GM18907 (cell line): ENCODE measurements around the gene SRGAP3.
"Not testable (repeated sequence)": the region's sequence is repeated elsewhere in the genome, so short reads cannot be mapped to it uniquely, and the experiment has no call there.

Source experiments
- ATAC-seq: cut with Tn5 transposase; IDR thresholded peaks from one replicate; pipeline ENCODE4 v1.9.1; 2021; ENCODE audit warnings: mild to moderate bottlenecking, moderate library complexity; ENCODE audit not compliant: unreplicated experiment

SRGAP3 gene

GRCh38 chr3:9249273-9250192 lies at the start of gene SRGAP3:
Gene SRGAP3 (minus strand): TSS chr3:9249646. CDS start chr3:9248951, 695 bp downstream.
- ATAC-seq: peak; percentile 100

GRCh38 chr3:9298236-9298635 lies 48.8 kb upstream of the SRGAP3 start:
- ATAC-seq: no peak

DNA sequence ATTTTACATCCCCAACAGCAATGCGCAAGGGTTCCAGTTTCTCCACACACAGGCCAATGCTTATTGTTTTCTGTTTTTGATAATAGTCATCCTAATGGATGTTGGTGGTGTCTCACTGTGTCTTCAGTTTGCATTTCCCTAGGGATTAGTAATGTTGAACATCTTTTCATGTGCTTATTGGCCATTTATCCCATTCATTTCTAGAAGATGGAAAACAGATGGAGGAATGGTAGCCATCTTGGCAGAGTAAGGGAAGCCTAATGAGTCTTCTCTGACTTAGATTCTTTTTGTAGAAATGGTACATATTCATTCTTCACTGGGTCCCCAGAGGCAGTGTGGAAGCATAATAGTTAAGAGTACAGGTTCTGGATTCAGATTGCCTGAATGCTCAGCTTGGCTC lies 46.8 kb upstream of the SRGAP3 start:
- no peak for ATAC-seq

DNA sequence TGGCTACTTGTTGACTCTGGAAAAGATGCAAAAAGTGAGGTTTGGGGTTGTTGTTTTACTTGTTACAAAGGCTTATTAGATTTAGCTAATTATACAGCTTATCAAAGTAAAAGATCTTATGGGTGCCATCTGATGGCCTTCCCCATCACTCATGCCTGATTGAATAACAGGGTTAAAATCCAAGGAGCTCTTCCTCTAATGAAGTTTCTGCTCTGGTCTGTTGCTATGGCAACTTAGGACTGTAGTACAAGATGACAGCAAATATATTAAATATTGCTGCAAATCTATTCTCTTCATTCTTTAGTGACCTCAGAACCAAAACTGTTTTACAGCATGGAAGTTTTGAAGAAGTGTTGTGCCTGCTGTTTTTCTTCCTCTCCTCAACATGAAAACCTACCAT lies 45.6 kb upstream of the SRGAP3 start:
- ATAC-seq: no peak

GRCh38 chr3:9293953-9294352 lies 44.5 kb upstream of the SRGAP3 start:
- ATAC-seq: not testable (repeated sequence)

DNA sequence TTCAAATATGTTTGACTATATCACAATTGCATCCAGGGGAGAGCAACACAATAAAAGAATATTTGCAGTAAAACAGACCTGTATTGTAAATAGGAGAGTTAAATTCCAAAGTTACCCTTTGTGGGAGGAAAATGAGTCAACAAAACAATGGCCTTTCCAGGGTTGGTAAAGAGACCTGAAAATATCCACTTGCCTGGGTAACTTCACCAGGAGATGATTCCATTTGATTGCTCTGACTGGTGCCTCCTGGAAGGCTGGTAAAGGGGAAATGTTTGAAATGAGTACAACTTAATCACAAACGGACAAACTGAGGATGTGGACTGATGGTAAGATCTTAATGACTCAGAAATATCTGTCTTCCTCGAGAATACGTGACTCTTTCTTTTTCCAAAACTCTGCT lies 43.6 kb upstream of the SRGAP3 start:
- ATAC-seq: no peak

- ATAC-seq: no peak
These were observed 43.1 kb upstream of the SRGAP3 start for GRCh38 chr3:9292516-9292915.

DNA sequence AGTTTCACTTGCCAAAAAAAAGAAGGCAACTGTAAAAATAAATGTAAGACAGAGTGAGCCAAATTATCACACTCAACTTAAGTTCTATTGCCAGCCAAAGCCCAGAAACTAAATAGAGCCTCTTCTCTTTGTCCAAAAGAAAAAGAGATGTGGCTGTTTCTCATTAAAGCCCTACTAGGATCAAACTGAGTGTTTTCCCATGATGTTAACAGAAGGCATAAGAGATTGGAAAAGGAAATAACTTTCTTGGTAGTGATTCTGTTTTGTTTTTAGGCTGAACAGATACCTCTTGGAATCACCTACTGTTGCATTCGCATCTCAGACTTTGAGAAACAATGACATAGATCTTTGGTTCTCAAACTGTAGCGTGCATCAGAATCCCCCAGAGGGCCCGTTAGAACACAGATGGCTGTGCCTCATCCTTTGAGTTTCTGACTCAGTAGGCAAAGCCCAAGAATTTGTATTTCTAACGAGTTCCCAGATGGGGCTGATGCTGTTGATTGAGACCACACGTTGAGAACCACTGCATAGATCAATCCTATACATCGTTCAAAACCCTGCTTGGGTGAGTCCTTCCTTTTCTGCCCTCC lies 42.5 kb upstream of the SRGAP3 start:
- no peak for ATAC-seq

DNA sequence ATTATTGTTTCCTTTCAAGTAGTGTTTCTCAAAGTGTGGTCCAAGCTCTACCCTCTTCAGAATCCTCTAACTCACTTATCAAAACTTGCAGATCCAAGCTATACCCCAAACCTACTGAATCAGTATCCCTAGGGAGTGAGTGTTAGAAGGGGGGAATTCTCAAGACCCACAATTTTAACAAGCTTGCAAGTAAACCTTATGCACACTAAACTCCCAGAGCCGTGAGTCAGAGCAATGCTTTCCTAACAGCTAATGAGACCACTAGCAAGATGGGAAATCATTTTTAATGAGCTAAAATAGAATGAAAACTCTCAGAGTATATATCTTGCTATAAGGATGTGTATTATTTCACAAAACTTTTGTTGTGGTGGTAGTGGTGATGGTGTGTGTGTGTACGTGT lies 41.1 kb upstream of the SRGAP3 start:
- ATAC-seq: no peak

GRCh38 chr3:9281533-9281932 lies 32.1 kb upstream of the SRGAP3 start:
- ATAC-seq: not testable (repeated sequence)

GRCh38 chr3:9280451-9281219 lies 31.2 kb upstream of the SRGAP3 start:
- no peak for ATAC-seq

DNA sequence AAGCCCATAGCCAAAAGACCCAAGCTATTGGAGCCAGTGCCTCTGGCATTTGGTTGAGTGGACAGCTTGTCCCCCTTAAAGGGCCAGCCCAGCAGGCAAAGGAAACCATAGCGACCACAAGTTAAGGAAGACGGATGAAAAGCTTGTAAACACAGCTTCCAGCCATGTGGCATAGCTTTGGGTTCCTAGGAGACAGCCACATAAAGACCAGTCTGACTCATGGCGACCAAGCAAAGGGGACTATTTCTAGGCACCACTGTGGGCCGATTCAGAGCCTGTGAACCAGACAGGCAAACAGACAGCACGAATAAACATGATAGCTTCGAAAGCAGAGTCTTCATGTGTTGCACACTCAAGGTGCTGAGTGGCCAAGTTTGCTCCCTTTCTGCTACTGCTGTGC lies 30.5 kb upstream of the SRGAP3 start:
- no peak for ATAC-seq

DNA sequence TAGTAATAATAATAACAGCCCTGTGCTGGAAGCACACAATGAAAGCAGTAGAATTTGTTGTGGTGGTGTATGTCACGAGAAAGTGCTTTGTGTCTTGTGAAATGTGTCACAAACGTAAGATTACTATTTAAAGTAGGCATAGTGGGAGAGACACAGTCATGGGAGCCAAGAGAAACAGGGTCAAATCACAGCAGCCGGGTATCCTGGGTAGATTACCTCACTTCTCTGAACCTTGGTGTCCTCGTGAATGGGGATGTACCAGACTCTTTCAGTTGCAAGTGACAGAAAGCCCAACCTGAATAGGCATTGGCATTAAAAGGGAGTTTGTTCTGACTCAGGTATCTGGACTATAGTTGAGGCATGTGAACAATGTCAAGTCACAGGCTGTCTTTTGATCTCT lies 29.1 kb upstream of the SRGAP3 start:
- ATAC-seq: no peak

- no peak for ATAC-seq
These were observed 28.6 kb upstream of the SRGAP3 start for GRCh38 chr3:9278085-9278484.

- no peak for ATAC-seq
These were observed 27.4 kb upstream of the SRGAP3 start for GRCh38 chr3:9276761-9277370.

- ATAC-seq: no peak
These were observed 22.5 kb upstream of the SRGAP3 start for GRCh38 chr3:9271903-9272302.

GRCh38 chr3:9270704-9271103 lies 21.3 kb upstream of the SRGAP3 start:
- ATAC-seq: no peak

DNA sequence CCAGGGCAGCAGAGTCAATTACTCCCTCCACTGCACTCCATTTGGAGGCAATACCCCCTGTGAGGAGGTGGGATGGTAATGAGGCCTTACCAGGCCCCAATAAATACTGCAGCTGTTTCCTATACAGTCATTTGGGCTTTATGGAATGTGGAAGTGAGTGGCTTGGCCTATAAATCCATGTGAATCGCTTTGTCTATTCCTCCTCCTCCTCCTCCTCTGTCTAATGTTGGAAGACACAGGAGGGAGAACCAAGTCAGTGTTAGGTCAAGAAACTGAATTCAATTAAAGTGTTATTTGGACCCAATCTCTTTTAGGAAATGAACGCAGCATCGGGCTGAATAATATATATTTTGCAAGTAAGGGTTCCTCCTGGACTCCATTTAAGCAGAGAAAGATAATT lies 17.3 kb upstream of the SRGAP3 start:
- no peak for ATAC-seq

DNA sequence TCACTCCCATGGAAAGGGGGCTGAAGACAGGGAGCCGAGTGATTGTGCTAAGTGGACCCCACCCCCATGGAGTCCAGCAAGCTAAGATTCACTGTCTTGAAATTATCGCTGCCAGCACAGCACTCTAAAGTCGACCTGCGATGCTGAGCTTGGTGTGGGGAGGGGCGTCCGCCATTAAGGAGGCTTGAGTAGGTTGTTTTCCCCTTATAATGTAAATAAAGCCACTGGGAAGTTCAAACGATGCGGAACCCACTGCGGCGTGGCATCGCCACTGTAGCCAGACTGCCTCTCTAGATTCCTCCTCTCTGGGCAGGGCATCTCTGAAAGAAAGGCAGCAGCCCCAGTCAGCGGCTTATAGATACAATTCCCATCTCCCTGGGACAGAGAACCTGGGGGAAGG lies 10.9 kb upstream of the SRGAP3 start:
- ATAC-seq: no peak

GRCh38 chr3:9257092-9257491 lies 7.6 kb upstream of the SRGAP3 start:
- no peak for ATAC-seq

GRCh38 chr3:9255976-9256375 lies 6.5 kb upstream of the SRGAP3 start:
- ATAC-seq: no peak
